ENCODE measurements around the gene RHNO1. TPM values are rescaled to one million over a fixed set of nuclear protein-coding genes. Genes with fewer than 3 reads are reported as not detected.

The RHNO1 gene
- total RNA-seq, 3 donors from 2014 or later (not counting 1 experiment from before 2014, with no cell fraction given): 9.2 to 13.6 (median 9.4) TPM

DNA sequence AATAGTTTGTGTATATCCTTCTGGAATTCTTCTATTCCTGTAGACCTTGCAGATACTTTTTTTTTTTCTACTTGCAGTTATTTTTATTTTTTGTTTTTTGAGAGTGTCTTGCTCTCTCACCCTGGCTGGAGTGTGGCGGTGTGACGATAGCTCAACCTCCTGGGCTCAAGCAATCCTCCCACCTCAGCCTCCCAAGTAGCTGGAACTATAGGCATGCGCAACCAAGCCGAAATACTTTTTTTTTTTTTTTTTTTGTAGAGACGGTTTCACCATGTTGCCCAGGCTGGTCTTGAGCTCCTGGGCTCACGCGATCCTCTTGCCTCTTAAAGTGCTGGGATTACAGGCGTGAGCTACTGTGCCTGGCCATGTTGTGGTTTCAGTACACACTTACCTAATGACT lies 23.6 kb downstream of the RHNO1 start:
- Histone ChIP-seq H3K36me3 (ENCODE audit: control insufficient read depth, insufficient read depth, low read length) (no peaks in the 10 kb centered on the region), H3K4me3 (ENCODE audit: low read length) (no peak overlapping the region), H3K27ac (ENCODE audit: low read length) (no peak overlapping the region), H3K27me3 (ENCODE audit: control insufficient read depth, insufficient read depth, low read length) (no peaks in the 10 kb centered on the region), H3K9me3 (ENCODE audit: control insufficient read depth, insufficient read depth, low read length) (no peaks in the 10 kb centered on the region), H3K4me1 (ENCODE audit: control insufficient read depth, insufficient read depth, low read length) (no peaks in the 10 kb centered on the region)
- Mint-ChIP-seq H3K27me3 (ENCODE audit: low read depth in 2 of 2) (no peaks in the 10 kb centered on the region), H3K9me3 (no peaks in the 10 kb centered on the region), H3K27ac (no peak overlapping the region), H3K36me3 (no peaks in the 10 kb centered on the region), H3K4me1 (no peaks in the 10 kb centered on the region), H3K4me3 (no peak overlapping the region)
- no peak for DNase-seq
- WGBS (ENCODE audit: insufficient coverage): 95% methylated on average over 8 of the region's 8 CpGs
- TF ChIP-seq, protein P1, sequence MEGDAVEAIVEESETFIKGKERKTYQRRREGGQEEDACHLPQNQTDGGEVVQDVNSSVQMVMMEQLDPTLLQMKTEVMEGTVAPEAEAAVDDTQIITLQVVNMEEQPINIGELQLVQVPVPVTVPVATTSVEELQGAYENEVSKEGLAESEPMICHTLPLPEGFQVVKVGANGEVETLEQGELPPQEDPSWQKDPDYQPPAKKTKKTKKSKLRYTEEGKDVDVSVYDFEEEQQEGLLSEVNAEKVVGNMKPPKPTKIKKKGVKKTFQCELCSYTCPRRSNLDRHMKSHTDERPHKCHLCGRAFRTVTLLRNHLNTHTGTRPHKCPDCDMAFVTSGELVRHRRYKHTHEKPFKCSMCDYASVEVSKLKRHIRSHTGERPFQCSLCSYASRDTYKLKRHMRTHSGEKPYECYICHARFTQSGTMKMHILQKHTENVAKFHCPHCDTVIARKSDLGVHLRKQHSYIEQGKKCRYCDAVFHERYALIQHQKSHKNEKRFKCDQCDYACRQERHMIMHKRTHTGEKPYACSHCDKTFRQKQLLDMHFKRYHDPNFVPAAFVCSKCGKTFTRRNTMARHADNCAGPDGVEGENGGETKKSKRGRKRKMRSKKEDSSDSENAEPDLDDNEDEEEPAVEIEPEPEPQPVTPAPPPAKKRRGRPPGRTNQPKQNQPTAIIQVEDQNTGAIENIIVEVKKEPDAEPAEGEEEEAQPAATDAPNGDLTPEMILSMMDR (IDR thresholded peaks at IDR 0.05): no peak
- no peak for ATAC-seq
- intact Hi-C loops (cut with micrococcal nuclease): no loop called here

DNA sequence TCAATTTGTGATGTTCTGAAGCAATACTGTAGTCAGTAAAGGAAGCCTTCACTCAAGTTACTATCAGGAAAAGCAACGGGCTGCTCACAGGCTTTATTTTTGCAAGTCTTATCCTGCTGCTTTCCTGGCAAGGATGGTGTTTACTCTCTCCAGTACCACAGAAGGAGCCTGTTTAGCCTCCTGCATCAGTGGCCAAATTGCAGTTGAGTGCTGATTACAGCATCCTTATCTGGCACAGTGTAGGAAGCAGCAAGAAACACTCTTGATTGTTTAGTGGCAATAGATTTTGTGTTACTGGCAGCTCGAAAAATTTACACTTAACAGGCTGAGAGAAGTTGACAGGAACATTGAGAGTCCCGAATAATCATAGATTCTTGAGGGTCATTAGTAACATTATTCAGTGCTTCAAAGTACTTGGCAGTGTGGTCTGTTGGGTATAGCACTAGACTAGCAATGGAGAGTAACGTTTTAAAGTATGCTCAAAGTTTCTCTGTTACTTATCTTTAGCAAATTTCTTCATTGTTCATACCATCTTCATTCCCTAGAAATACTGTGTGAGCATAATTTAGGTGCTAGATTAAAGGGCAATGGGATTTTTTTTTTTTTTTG lies 25.4 kb downstream of the RHNO1 start:
- no peaks in the 10 kb centered on the region for H3K36me3 ChIP-seq (ENCODE audit: control insufficient read depth, insufficient read depth, low read length)
- WGBS (ENCODE audit: insufficient coverage): 90% methylated on average over 3 of the region's 4 CpGs
- H3K4me3 ChIP-seq (ENCODE audit: low read length): no peak overlapping the region
- no peaks in the 10 kb centered on the region for H3K9me3 Mint-ChIP-seq
- intact Hi-C loops (cut with micrococcal nuclease): no loop called here
- no peaks in the 10 kb centered on the region for H3K4me1 ChIP-seq (ENCODE audit: control insufficient read depth, insufficient read depth, low read length)
- no peaks in the 10 kb centered on the region for H3K4me1 Mint-ChIP-seq
- H3K27me3 ChIP-seq (ENCODE audit: control insufficient read depth, insufficient read depth, low read length): no peaks in the 10 kb centered on the region
- no peak for DNase-seq
- no peaks in the 10 kb centered on the region for H3K36me3 Mint-ChIP-seq
- no peak overlapping the region for H3K27ac Mint-ChIP-seq
- H3K9me3 ChIP-seq (ENCODE audit: control insufficient read depth, insufficient read depth, low read length): no peaks in the 10 kb centered on the region
- no peak overlapping the region for H3K27ac ChIP-seq (ENCODE audit: low read length)
- no peaks in the 10 kb centered on the region for H3K27me3 Mint-ChIP-seq (ENCODE audit: low read depth in 2 of 2)
- ATAC-seq: no peak
- TF ChIP-seq, protein P1 (IDR thresholded peaks at IDR 0.05): no peak
- no peak overlapping the region for H3K4me3 Mint-ChIP-seq

GRCh38 chr12:2904260-2904659 lies 27.2 kb downstream of the RHNO1 start:
- TF ChIP-seq, protein P1 (IDR thresholded peaks at IDR 0.05): no peak
- no peak overlapping the region for H3K4me3 ChIP-seq (ENCODE audit: low read length)
- H3K27me3 ChIP-seq (ENCODE audit: control insufficient read depth, insufficient read depth, low read length): no peaks in the 10 kb centered on the region
- Mint-ChIP-seq H3K9me3 (no peaks in the 10 kb centered on the region), H3K4me1 (no peaks in the 10 kb centered on the region), H3K27me3 (ENCODE audit: low read depth in 2 of 2) (no peaks in the 10 kb centered on the region), H3K4me3 (no peak overlapping the region), H3K36me3 (no peaks in the 10 kb centered on the region), H3K27ac (no peak overlapping the region)
- ATAC-seq (no peak), DNase-seq (no peak)
- WGBS (ENCODE audit: insufficient coverage): 92% methylated on average over 2 of the region's 2 CpGs
- H3K9me3 ChIP-seq (ENCODE audit: control insufficient read depth, insufficient read depth, low read length): no peaks in the 10 kb centered on the region
- H3K36me3 ChIP-seq (ENCODE audit: control insufficient read depth, insufficient read depth, low read length): no peaks in the 10 kb centered on the region
- intact Hi-C loops (cut with micrococcal nuclease): no loop called here
- no peaks in the 10 kb centered on the region for H3K4me1 ChIP-seq (ENCODE audit: control insufficient read depth, insufficient read depth, low read length)
- H3K27ac ChIP-seq (ENCODE audit: low read length): no peak overlapping the region

DNA sequence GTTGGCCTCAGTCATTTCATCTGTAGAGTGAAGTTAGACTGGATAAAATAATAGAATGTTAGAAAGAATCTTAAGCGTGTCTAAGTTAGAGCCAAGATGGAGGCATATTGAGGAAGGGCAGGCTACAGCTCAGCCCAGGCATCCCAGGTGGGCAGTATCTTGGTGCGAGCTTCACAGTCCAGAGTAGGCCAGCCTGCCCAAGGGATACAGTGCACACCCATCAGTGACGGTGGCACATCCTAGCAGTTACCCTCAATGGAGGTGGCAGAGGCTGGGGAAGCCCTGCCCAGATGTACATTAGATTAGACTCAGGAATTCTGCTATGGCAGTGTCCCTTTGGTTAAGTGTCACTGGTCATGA lies 35.2 kb downstream of the RHNO1 start:
- no peaks in the 10 kb centered on the region for H3K9me3 Mint-ChIP-seq
- Histone ChIP-seq H3K27me3 (ENCODE audit: control insufficient read depth, insufficient read depth, low read length) (no peaks in the 10 kb centered on the region), H3K4me1 (ENCODE audit: control insufficient read depth, insufficient read depth, low read length) (no peaks in the 10 kb centered on the region), H3K36me3 (ENCODE audit: control insufficient read depth, insufficient read depth, low read length) (peaks cover 2% of the 10 kb centered on the region), H3K27ac (ENCODE audit: low read length) (no peak overlapping the region), H3K4me3 (ENCODE audit: low read length) (no peak overlapping the region), H3K9me3 (ENCODE audit: control insufficient read depth, insufficient read depth, low read length) (no peaks in the 10 kb centered on the region)
- H3K36me3 Mint-ChIP-seq: no peaks in the 10 kb centered on the region
- H3K4me1 Mint-ChIP-seq: no peaks in the 10 kb centered on the region
- intact Hi-C loops (cut with micrococcal nuclease): no loop called here
- H3K27ac Mint-ChIP-seq: no peak overlapping the region
- no peaks in the 10 kb centered on the region for H3K27me3 Mint-ChIP-seq (ENCODE audit: low read depth in 2 of 2)
- ATAC-seq (no peak), DNase-seq (no peak)
- 92% methylated on average over 3 of the region's 3 CpGs for WGBS (ENCODE audit: insufficient coverage)
- TF ChIP-seq, protein P1 (IDR thresholded peaks at IDR 0.05): no peak
- H3K4me3 Mint-ChIP-seq: no peak overlapping the region

Measured in natural killer cell (primary cell).